ENCODE data around the gene UNC13B.
"Not testable (repeated sequence)": the region's sequence is repeated elsewhere in the genome, so short reads cannot be mapped to it uniquely, and the experiment has no call there.

The UNC13B gene

GRCh38 chr9:35406183-35406959 is 244.6 kb downstream of the UNC13B start:
- no peaks in the 10 kb centered on the region for H4K20me1 ChIP-seq
- H3K36me3 ChIP-seq = peaks cover 0 to 24% (median 0%) of the 10 kb centered on the region in 11 experiments; a peak in 5 of 22 replicates
- no peak overlapping the region for H3K4me2 ChIP-seq
- H3K4me3 ChIP-seq = no peak overlapping the region
- H3K9me3 ChIP-seq (replicated peaks in 1 of 11) = peaks cover 0 to 8% (median 0%) of the 10 kb centered on the region in 11 experiments; a peak in 3 of 22 replicates
- no peak for TF ChIP-seq Cebpa-rat (IDR thresholded peaks at IDR 0.05)
- H3K9ac ChIP-seq = no peak overlapping the region
- no peaks in the 10 kb centered on the region for H3K27me3 ChIP-seq
- H3K27ac ChIP-seq = no peak overlapping the region
- peaks cover 0 to 8% (median 0%) of the 10 kb centered on the region in 10 experiments; a peak in 3 of 20 replicates for H3K4me1 ChIP-seq

GRCh38 chr9:35407846-35408245 is 246.0 kb downstream of the UNC13B start:
- H3K9ac ChIP-seq = no peak overlapping the region
- peaks cover 0 to 8% (median 3%) of the 10 kb centered on the region in 11 experiments; a peak in 5 of 22 replicates for H3K9me3 ChIP-seq (replicated peaks in 1 of 11)
- H3K4me3 ChIP-seq = no peak overlapping the region
- peaks cover 0 to 8% (median 0%) of the 10 kb centered on the region in 10 experiments; a peak in 3 of 20 replicates for H3K4me1 ChIP-seq
- H4K20me1 ChIP-seq = no peaks in the 10 kb centered on the region
- H3K36me3 ChIP-seq = peaks cover 0 to 21% (median 0%) of the 10 kb centered on the region in 11 experiments; a peak in 5 of 22 replicates
- peak overlapping the region in 1 of 11 experiments; percentile 9; a peak in 1 of 22 replicates for H3K4me2 ChIP-seq
- H3K27ac ChIP-seq = no peak overlapping the region
- H3K27me3 ChIP-seq = no peaks in the 10 kb centered on the region
- no peak for TF ChIP-seq Cebpa-rat (IDR thresholded peaks at IDR 0.05)

GRCh38 chr9:35409434-35409833 is 247.6 kb downstream of the UNC13B start:
- not testable (repeated sequence) for H3K4me3 ChIP-seq; H4K20me1 ChIP-seq; H3K36me3 ChIP-seq; H3K9ac ChIP-seq; H3K27me3 ChIP-seq; H3K4me1 ChIP-seq; H3K27ac ChIP-seq; H3K9me3 ChIP-seq (replicated peaks in 1 of 11); H3K4me2 ChIP-seq

GRCh38 chr9:35414889-35415288 is 253.1 kb downstream of the UNC13B start:
- Histone ChIP-seq H3K27me3 (no peaks in the 10 kb centered on the region), H3K4me1 (peaks cover 0 to 13% (median 9%) of the 10 kb centered on the region in 10 experiments; a peak in 11 of 20 replicates), H3K9me3 (replicated peaks in 1 of 11) (peaks cover 0 to 9% (median 0%) of the 10 kb centered on the region in 11 experiments; a peak in 3 of 22 replicates), H3K36me3 (no peaks in the 10 kb centered on the region), H3K9ac (no peak overlapping the region), H3K4me2 (no peak overlapping the region), H4K20me1 (no peaks in the 10 kb centered on the region), H3K4me3 (no peak overlapping the region), H3K27ac (no peak overlapping the region)
- no peak for TF ChIP-seq Cebpa-rat (IDR thresholded peaks at IDR 0.05)

- peaks cover 0 to 9% (median 0%) of the 10 kb centered on the region in 11 experiments; a peak in 3 of 22 replicates for H3K9me3 ChIP-seq (replicated peaks in 1 of 11)
- peaks cover 0 to 13% (median 9%) of the 10 kb centered on the region in 10 experiments; a peak in 11 of 20 replicates for H3K4me1 ChIP-seq
- no peaks in the 10 kb centered on the region for H4K20me1 ChIP-seq
- no peaks in the 10 kb centered on the region for H3K27me3 ChIP-seq
- peak overlapping the region in 6 of 11 experiments; percentile 1 to 61 (median 40); a peak in 6 of 22 replicates for H3K4me2 ChIP-seq
- no peaks in the 10 kb centered on the region for H3K36me3 ChIP-seq
- TF ChIP-seq Cebpa-rat (IDR thresholded peaks at IDR 0.05) = no peak
- H3K27ac ChIP-seq = no peak overlapping the region
- H3K4me3 ChIP-seq = no peak overlapping the region
- no peak overlapping the region for H3K9ac ChIP-seq
Measured at GRCh38 chr9:35415402-35416097, 253.7 kb downstream of the UNC13B start.

GRCh38 chr9:35416098-35416427 is 254.3 kb downstream of the UNC13B start:
- H3K4me2 ChIP-seq = peak overlapping the region in 8 of 11 experiments; percentile 1 to 61 (median 37); a peak in 14 of 22 replicates
- H3K27me3 ChIP-seq = no peaks in the 10 kb centered on the region
- no peaks in the 10 kb centered on the region for H4K20me1 ChIP-seq
- TF ChIP-seq Cebpa-rat (IDR thresholded peaks at IDR 0.05) = no peak
- H3K36me3 ChIP-seq = no peaks in the 10 kb centered on the region
- no peak overlapping the region for H3K27ac ChIP-seq
- H3K9ac ChIP-seq = no peak overlapping the region
- no peak overlapping the region for H3K4me3 ChIP-seq
- peaks cover 0 to 9% (median 0%) of the 10 kb centered on the region in 11 experiments; a peak in 3 of 22 replicates for H3K9me3 ChIP-seq (replicated peaks in 1 of 11)
- peaks cover 0 to 13% (median 9%) of the 10 kb centered on the region in 10 experiments; a peak in 11 of 20 replicates for H3K4me1 ChIP-seq

GRCh38 chr9:35422346-35422745 is 260.5 kb downstream of the UNC13B start:
- Histone ChIP-seq H3K9me3 (replicated peaks in 1 of 11) (0 out of 22 replicates have a peak, but pooled peaks cover 0 to 7% (median 0%) of the 10 kb centered on the region in 11 experiments), H3K27ac (no peak overlapping the region)
- TF ChIP-seq Cebpa-rat (IDR thresholded peaks at IDR 0.05) = no peak

GRCh38 chr9:35422753-35423152 is 260.9 kb downstream of the UNC13B start:
- Histone ChIP-seq H3K27me3 (no peaks in the 10 kb centered on the region), H3K36me3 (no peaks in the 10 kb centered on the region), H3K9me3 (replicated peaks in 1 of 11) (peaks cover 0 to 11% (median 3%) of the 10 kb centered on the region in 11 experiments; a peak in 5 of 22 replicates), H3K9ac (no peak overlapping the region), H4K20me1 (no peaks in the 10 kb centered on the region), H3K4me1 (peaks cover 0 to 10% (median 6%) of the 10 kb centered on the region in 10 experiments; a peak in 7 of 20 replicates), H3K4me2 (no peak overlapping the region), H3K27ac (no peak overlapping the region), H3K4me3 (no peak overlapping the region)
- no peak for TF ChIP-seq Cebpa-rat (IDR thresholded peaks at IDR 0.05)

More at GRCh38 chr9:35422346-35422745, 260.5 kb downstream of the UNC13B start:
- no peak overlapping the region for H3K4me3 ChIP-seq
- no peaks in the 10 kb centered on the region for H3K27me3 ChIP-seq
- H4K20me1 ChIP-seq = no peaks in the 10 kb centered on the region
- H3K36me3 ChIP-seq = no peaks in the 10 kb centered on the region
- H3K4me1 ChIP-seq = peaks cover 0 to 10% (median 6%) of the 10 kb centered on the region in 10 experiments; a peak in 7 of 20 replicates
- no peak overlapping the region for H3K4me2 ChIP-seq
- H3K9ac ChIP-seq = no peak overlapping the region

GRCh38 chr9:35423499-35423898 is 261.7 kb downstream of the UNC13B start:
- Histone ChIP-seq H3K27ac (no peak overlapping the region), H3K4me1 (peaks cover 0 to 10% (median 6%) of the 10 kb centered on the region in 10 experiments; a peak in 7 of 20 replicates), H3K9me3 (replicated peaks in 1 of 11) (peaks cover 7 to 15% (median 10%) of the 10 kb centered on the region in 11 experiments; a peak in 21 of 22 replicates), H3K4me3 (no peak overlapping the region), H3K27me3 (no peaks in the 10 kb centered on the region), H3K36me3 (no peaks in the 10 kb centered on the region), H3K4me2 (no peak overlapping the region), H4K20me1 (no peaks in the 10 kb centered on the region), H3K9ac (no peak overlapping the region)
- TF ChIP-seq Cebpa-rat (IDR thresholded peaks at IDR 0.05) = no peak
